Breast epithelium (tissue), 4 donors: ENCODE data around the gene DEFB132. TPM values are rescaled to one million over a fixed set of nuclear protein-coding genes. Genes with fewer than 3 reads are reported as not detected.
A peak's percentile ranks its signal among the peaks of the same experiment; 100 is the strongest.

ENCODE experiments used
- DNase-seq, 2 donors: peaks; one replicate each; pipeline ENCODE4 v3.0.0-alpha.2; 2019; ENCODE audit warnings: low spot score in 2 of 2
- H3K27ac ChIP-seq, 2 donors: fragments of 200-600 bp; sonication (generic) in 1 of 2; one replicate each; pipeline ENCODE4 v1.5.1; 2016 to 2019; ENCODE audit warnings: mild to moderate bottlenecking in 1 of 2
- H3K27me3 ChIP-seq, 2 donors: fragments of 200-600 bp; sonication (generic) in 1 of 2; one replicate each; pipeline versions ENCODE4 v1.5.1 to v1.6.0; 2017 to 2019; ENCODE audit warnings: control low read depth in 1 of 2, mild to moderate bottlenecking in 1 of 2
- H3K36me3 ChIP-seq: fragments of 200-600 bp; one replicate; pipeline ENCODE4 v1.5.1; 2019
- H3K4me1 ChIP-seq, 2 donors: fragments of 200-600 bp; sonication (generic); one replicate each; pipeline ENCODE4 v1.5.1; 2016 to 2019; ENCODE audit warnings: control low read depth in 1 of 2
- H3K4me3 ChIP-seq, 3 donors: fragments of 200-600 bp; sonication (generic); 1 replicate in 2 of 3; 2 replicates in 1 of 3; pipeline ENCODE4 v1.5.1; 2016 to 2019; ENCODE audit warnings: mild to moderate bottlenecking in 3 of 3, moderate library complexity in 2 of 3
- H3K9me3 ChIP-seq, 2 donors: fragments of 200-600 bp; sonication (generic) in 1 of 2; one replicate each; pipeline ENCODE4 v1.5.1; 2016 to 2019; ENCODE audit warnings: control low read depth in 1 of 2
- POLR2A ChIP-seq: fragments of 450-650 bp; IDR thresholded peaks from one replicate; pipeline ENCODE4 v1.6.1; 2016; ENCODE audit warnings: antibody characterized with exemption, mild to moderate bottlenecking, moderate library complexity
- POLR2AphosphoS5 ChIP-seq, 3 donors: sonication (generic); formaldehyde crosslinking; IDR thresholded peaks; one replicate each; pipeline ENCODE4 v1.6.1; 2017; ENCODE audit warnings: antibody characterized with exemption in 3 of 3
- intact Hi-C: fragments of 100-400 bp; cut with DNase I; formaldehyde crosslinking; loops from one replicate; pipeline ENCODE4 v1.15.1; 2023; ENCODE audit warnings: low total_unique reads
- total RNA-seq, 3 donors: library from RNA; depleted of rRNA; stranded (reverse); fragments of >200 nt; gene quantifications; one replicate each; pipeline ENCODE4 v1.1.0, GENCODE V29; 2016
- TF ChIP-seq, protein P1 (sequence below), 3 donors: fragments of 450-650 bp; IDR thresholded peaks; one replicate each; pipeline ENCODE4 v1.5.1; 2016 to 2017; ENCODE audit warnings: antibody characterized with exemption in 3 of 3, mild to moderate bottlenecking in 3 of 3, moderate library complexity in 3 of 3

The DEFB132 gene
- total RNA-seq, 3 donors from 2014 or later: 0.29 to 0.96 (median 0.33) TPM

DNA sequence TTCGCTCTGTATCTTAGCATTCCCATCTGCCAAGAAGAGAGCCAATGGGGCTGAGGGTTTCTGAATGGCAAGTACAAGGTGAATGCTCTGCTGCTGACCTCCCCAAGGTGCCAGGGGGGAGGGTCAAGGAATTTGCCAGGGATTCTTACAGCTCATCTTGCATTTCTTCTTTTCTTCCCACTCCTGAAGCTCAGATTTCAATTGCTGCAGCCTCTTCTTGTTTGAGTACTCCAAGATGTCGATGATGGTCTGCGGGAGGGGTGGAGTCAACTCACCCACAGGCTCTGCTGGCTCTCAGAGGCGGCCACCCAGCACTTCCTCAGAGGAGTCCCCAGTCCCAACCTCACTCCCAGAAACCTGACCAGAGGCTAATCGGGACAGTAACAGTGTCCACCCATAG, 20.7 kb downstream of the DEFB132 start:
- H3K9me3 ChIP-seq: no peaks in the 10 kb centered on the region
- intact Hi-C loops: no loop called here

DNA sequence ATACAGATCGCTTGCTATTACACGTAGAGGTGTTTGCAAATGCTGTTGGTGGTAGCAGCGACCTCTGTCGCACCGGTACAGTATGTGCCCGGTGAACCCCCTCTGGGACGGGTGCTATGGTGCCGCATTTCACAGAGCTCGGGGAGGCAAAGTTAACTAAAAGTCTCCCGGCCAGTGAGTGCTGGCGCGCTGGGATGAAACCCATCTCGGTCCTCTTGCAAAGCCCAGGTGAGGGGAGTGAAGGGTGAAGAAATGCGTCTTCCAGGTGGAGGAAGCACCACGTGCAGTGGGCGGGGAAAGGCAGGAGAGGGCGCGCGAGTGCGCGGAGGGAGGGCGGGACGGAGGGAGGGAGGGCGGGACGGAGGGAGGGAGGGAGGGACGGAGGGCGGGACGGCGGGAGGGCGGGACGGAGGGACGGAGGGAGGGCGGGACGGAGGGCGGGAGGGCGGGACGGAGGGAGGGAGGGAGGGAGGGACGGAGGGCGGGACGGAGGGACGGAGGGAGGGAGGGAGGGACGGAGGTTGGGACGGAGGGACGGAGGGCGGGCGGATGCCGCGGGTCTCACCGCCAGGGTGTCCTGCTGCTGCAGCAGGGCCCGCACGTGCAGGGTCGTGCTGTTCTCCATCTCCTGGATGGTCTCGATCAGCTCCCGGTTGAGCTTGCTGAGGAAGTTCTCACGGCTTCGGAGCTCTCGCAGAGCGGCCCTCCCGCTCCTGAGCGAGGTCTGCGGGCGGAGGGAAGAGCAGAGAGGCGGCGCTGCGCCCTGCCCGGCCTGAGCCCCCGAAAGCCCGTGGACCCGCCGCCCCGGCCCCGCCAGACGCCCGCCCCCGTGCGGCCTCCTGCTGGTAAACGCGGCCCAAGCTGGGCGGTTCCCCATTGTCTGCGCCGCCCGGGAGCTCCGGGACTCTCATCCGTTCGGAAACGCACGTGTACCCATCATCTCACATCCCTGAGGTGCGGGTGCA, 21.4 kb downstream of the DEFB132 start:
- peaks cover 5% of the 10 kb centered on the region for H3K36me3 ChIP-seq
- H3K4me3 ChIP-seq: peak overlapping the region in 2 of 3 donors; percentile 27 to 70
- peak overlapping the region in 1 of 2 donors; percentile 79 for H3K27ac ChIP-seq
- intact Hi-C loops: no loop called here
- DNase-seq: peak in 1 of 2 donors; percentile 78
- H3K27me3 ChIP-seq: no peaks in the 10 kb centered on the region
- TF ChIP-seq POLR2A: no peak
- no peak for TF ChIP-seq POLR2AphosphoS5 (IDR thresholded peaks at IDR 0.05)
- TF ChIP-seq, protein P1, sequence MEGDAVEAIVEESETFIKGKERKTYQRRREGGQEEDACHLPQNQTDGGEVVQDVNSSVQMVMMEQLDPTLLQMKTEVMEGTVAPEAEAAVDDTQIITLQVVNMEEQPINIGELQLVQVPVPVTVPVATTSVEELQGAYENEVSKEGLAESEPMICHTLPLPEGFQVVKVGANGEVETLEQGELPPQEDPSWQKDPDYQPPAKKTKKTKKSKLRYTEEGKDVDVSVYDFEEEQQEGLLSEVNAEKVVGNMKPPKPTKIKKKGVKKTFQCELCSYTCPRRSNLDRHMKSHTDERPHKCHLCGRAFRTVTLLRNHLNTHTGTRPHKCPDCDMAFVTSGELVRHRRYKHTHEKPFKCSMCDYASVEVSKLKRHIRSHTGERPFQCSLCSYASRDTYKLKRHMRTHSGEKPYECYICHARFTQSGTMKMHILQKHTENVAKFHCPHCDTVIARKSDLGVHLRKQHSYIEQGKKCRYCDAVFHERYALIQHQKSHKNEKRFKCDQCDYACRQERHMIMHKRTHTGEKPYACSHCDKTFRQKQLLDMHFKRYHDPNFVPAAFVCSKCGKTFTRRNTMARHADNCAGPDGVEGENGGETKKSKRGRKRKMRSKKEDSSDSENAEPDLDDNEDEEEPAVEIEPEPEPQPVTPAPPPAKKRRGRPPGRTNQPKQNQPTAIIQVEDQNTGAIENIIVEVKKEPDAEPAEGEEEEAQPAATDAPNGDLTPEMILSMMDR (IDR thresholded peaks at IDR 0.05): peak in 2 of 3 donors; percentile 40 to 50
- H3K4me1 ChIP-seq: no peaks in the 10 kb centered on the region
- H3K9me3 ChIP-seq: no peaks in the 10 kb centered on the region

More for the DNA sequence above, 20.7 kb downstream of the DEFB132 start:
- Histone ChIP-seq H3K27ac (peak overlapping the region in 1 of 2 donors; percentile 36), H3K27me3 (no peaks in the 10 kb centered on the region), H3K36me3 (peaks cover 5% of the 10 kb centered on the region), H3K4me1 (no peaks in the 10 kb centered on the region), H3K4me3 (peak overlapping the region in 2 of 3 donors; percentile 11 to 70)
- TF ChIP-seq POLR2A (no peak), POLR2AphosphoS5 (IDR thresholded peaks at IDR 0.05) (no peak)
- TF ChIP-seq, protein P1 (IDR thresholded peaks at IDR 0.05): no peak
- DNase-seq: no peak

DNA sequence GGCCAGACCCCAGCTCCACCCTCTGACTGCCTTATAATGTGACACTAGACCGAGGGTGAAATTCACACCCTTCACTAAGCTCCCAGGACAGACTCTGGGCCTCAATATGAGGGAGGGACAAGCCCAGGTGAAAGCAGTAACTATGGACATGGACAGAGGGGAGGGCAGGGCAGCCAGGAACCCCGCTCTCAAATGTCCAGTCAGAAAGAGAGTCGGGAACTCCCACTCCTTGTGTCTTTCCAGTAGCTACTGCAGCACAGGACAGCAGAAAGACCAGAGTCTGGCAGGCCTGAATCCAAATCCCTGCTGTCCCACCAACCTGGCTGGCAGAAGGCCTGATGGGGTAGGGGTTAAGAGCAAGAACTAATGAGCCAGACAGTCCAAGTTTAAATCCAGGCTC, 26.6 kb downstream of the DEFB132 start:
- H3K4me3 ChIP-seq: no peak overlapping the region
- DNase-seq: no peak
- H3K36me3 ChIP-seq: no peaks in the 10 kb centered on the region
- intact Hi-C loops: no loop called here
- no peak overlapping the region for H3K27ac ChIP-seq
- H3K9me3 ChIP-seq: no peaks in the 10 kb centered on the region
- TF ChIP-seq, protein P1 (IDR thresholded peaks at IDR 0.05): no peak
- TF ChIP-seq POLR2AphosphoS5 (IDR thresholded peaks at IDR 0.05) (no peak), POLR2A (no peak)
- no peaks in the 10 kb centered on the region for H3K27me3 ChIP-seq
- no peaks in the 10 kb centered on the region for H3K4me1 ChIP-seq

DNA sequence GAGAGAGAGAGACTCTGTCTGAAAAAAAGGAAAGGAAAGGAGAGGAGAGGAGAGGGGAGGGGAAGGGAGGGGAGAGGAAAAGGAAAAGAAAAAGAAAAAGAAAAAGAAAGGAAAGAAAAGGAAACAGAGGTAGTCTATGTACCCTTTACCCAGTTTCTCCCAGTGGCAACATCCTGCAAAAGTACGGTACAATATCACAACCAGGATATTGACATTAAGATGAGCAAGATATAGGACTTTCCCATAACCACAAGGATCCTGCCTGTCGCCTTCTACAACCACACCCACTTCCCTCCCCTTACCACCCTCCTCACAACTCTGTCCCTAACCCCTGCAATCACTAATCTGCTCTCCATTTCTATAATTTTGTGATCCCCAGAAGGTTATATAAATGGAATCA, 29.0 kb downstream of the DEFB132 start:
- Histone ChIP-seq H3K4me1 (no peaks in the 10 kb centered on the region), H3K27me3 (no peaks in the 10 kb centered on the region), H3K36me3 (no peaks in the 10 kb centered on the region), H3K9me3 (no peaks in the 10 kb centered on the region), H3K27ac (no peak overlapping the region), H3K4me3 (no peak overlapping the region)
- no peak for DNase-seq
- intact Hi-C loops: no loop called here
- no peak for TF ChIP-seq POLR2A
- no peak for TF ChIP-seq POLR2AphosphoS5 (IDR thresholded peaks at IDR 0.05)
- TF ChIP-seq, protein P1 (IDR thresholded peaks at IDR 0.05): no peak
